Peyer's patch (tissue), 4 donors: Measurements from ENCODE around the gene MOK. TPM values are rescaled to one million over a fixed set of nuclear protein-coding genes. Genes with fewer than 3 reads are reported as not detected.
A peak's percentile ranks its signal among the peaks of the same experiment; 100 is the strongest.

Experiments used
- DNase-seq, 3 donors: peaks; one replicate each; pipeline ENCODE4 v3.0.0-alpha.2; 2017 to 2019
- H3K27ac ChIP-seq, 4 donors: fragments of 200-600 bp; sonication (generic); one replicate each; pipeline ENCODE4 v1.5.1; 2016 to 2019
- H3K27me3 ChIP-seq, 2 donors: fragments of 200-600 bp; sonication (generic); one replicate each; pipeline ENCODE4 v1.5.1; 2019
- H3K36me3 ChIP-seq, 3 donors: fragments of 200-600 bp; sonication (generic); one replicate each; pipeline ENCODE4 v1.5.1; 2016 to 2019
- H3K4me1 ChIP-seq, 4 donors: fragments of 200-600 bp; sonication (generic); one replicate each; pipeline ENCODE4 v1.5.1; 2016 to 2019
- H3K4me3 ChIP-seq, 4 donors: fragments of 200-600 bp; sonication (generic); 1 replicate in 3 of 4; 2 replicates in 1 of 4; pipeline ENCODE4 v1.5.1; 2016 to 2019; ENCODE audit warnings: mild to moderate bottlenecking in 1 of 4
- H3K9me3 ChIP-seq, 4 donors: fragments of 200-600 bp; sonication (generic); one replicate each; pipeline ENCODE4 v1.5.1; 2016 to 2019; ENCODE audit warnings: mild to moderate bottlenecking in 1 of 4
- CTCF ChIP-seq, 6 experiments: fragments of 450-650 bp in 4 of 6; fragments of 200-600 bp in 2 of 6; sonication (generic) in 1 of 6; IDR thresholded peaks; one replicate each; pipeline ENCODE4 v1.5.1; 2017 to 2019; ENCODE audit warnings: antibody characterized with exemption in 6 of 6, mild to moderate bottlenecking in 3 of 6, moderate library complexity in 1 of 6
- POLR2A ChIP-seq, 2 donors: fragments of 450-650 bp; IDR thresholded peaks; one replicate each; pipeline ENCODE4 v1.5.1; 2017; ENCODE audit warnings: antibody characterized with exemption in 2 of 2, mild to moderate bottlenecking in 2 of 2, moderate library complexity in 2 of 2
- total RNA-seq, 4 donors: library from RNA; depleted of rRNA; stranded (reverse); fragments of >200 nt; gene quantifications; one replicate each; pipeline ENCODE4 v1.1.0, GENCODE V29; 2016

The MOK gene
- total RNA-seq, 4 donors from 2014 or later: 4.6 to 30.5 (median 14.6) TPM

GRCh38 chr14:102205560-102205959, 99.4 kb downstream of the MOK start:
- DNase-seq: no peak
- H3K9me3 ChIP-seq: no peaks in the 10 kb centered on the region
- no peak overlapping the region for H3K27ac ChIP-seq
- H3K4me1 ChIP-seq: no peaks in the 10 kb centered on the region
- peaks cover 0 to 75% (median 0%) of the 10 kb centered on the region in 3 donors for H3K36me3 ChIP-seq
- no peak for TF ChIP-seq CTCF (IDR thresholded peaks at IDR 0.05)
- no peak for TF ChIP-seq POLR2A (IDR thresholded peaks at IDR 0.05)
- H3K27me3 ChIP-seq: no peaks in the 10 kb centered on the region
- H3K4me3 ChIP-seq: no peak overlapping the region

- Histone ChIP-seq H3K27me3 (no peaks in the 10 kb centered on the region), H3K4me3 (no peak overlapping the region), H3K4me1 (no peaks in the 10 kb centered on the region), H3K27ac (no peak overlapping the region), H3K36me3 (peaks cover 0 to 69% (median 0%) of the 10 kb centered on the region in 3 donors), H3K9me3 (no peaks in the 10 kb centered on the region)
- TF ChIP-seq CTCF (IDR thresholded peaks at IDR 0.05) (no peak), POLR2A (IDR thresholded peaks at IDR 0.05) (no peak)
- peak in 1 of 3 donors; percentile 42 for DNase-seq
Measured at GRCh38 chr14:102203382-102203781, 101.6 kb downstream of the MOK start.

GRCh38 chr14:102202944-102203343, 102.0 kb downstream of the MOK start:
- no peak for DNase-seq
- H3K36me3 ChIP-seq: peaks cover 0 to 69% (median 0%) of the 10 kb centered on the region in 3 donors
- no peaks in the 10 kb centered on the region for H3K27me3 ChIP-seq
- no peak overlapping the region for H3K4me3 ChIP-seq
- no peak overlapping the region for H3K27ac ChIP-seq
- TF ChIP-seq CTCF (IDR thresholded peaks at IDR 0.05) (no peak), POLR2A (IDR thresholded peaks at IDR 0.05) (no peak)
- no peaks in the 10 kb centered on the region for H3K9me3 ChIP-seq
- no peaks in the 10 kb centered on the region for H3K4me1 ChIP-seq

GRCh38 chr14:102201776-102202175, 103.2 kb downstream of the MOK start:
- no peaks in the 10 kb centered on the region for H3K27me3 ChIP-seq
- TF ChIP-seq CTCF (IDR thresholded peaks at IDR 0.05): no peak
- TF ChIP-seq POLR2A (IDR thresholded peaks at IDR 0.05): no peak
- H3K4me1 ChIP-seq: peaks cover 0 to 4% (median 0%) of the 10 kb centered on the region in 4 donors
- peaks cover 0 to 66% (median 0%) of the 10 kb centered on the region in 3 donors for H3K36me3 ChIP-seq
- no peaks in the 10 kb centered on the region for H3K9me3 ChIP-seq
- DNase-seq: no peak
- H3K27ac ChIP-seq: no peak overlapping the region
- no peak overlapping the region for H3K4me3 ChIP-seq

GRCh38 chr14:102201353-102201738, 103.6 kb downstream of the MOK start:
- Histone ChIP-seq H3K9me3 (no peaks in the 10 kb centered on the region), H3K4me3 (no peak overlapping the region), H3K4me1 (peaks cover 0 to 8% (median 0%) of the 10 kb centered on the region in 4 donors), H3K27me3 (no peaks in the 10 kb centered on the region), H3K36me3 (peaks cover 0 to 66% (median 0%) of the 10 kb centered on the region in 3 donors), H3K27ac (no peak overlapping the region)
- no peak for DNase-seq
- TF ChIP-seq POLR2A (IDR thresholded peaks at IDR 0.05): no peak
- no peak for TF ChIP-seq CTCF (IDR thresholded peaks at IDR 0.05)
